ENCODE results near the gene PSPH.
"Not testable (repeated sequence)": the region's sequence is repeated elsewhere in the genome, so short reads cannot be mapped to it uniquely, and the experiment has no call there.

PSPH gene

DNA sequence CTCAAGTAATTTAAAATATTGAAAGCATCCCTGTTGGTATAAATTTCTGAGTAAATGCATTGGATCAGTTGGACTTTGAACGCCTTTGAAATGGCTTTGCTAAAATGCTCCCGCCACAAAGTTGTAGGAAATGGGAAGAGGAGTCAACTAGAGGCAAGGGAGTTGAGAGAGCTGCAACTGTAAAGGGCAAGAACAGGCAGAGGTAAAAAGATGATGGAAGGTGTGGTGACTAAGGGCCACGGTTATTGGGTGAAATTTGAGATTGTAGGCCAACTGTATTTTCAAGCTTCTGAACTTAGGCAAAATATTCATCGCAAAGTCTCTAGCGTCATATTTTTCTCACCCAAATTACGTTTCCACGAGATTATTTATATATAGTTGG, 12.2 kb upstream of the PSPH start:
- in situ Hi-C loops (cut with MboI; ENCODE audit: low sequenced_read_pairs), result no loop called here

GRCh38 chr7:56062382-56062781, 11.1 kb upstream of the PSPH start:
- in situ Hi-C loops (cut with MboI; ENCODE audit: low sequenced_read_pairs), result no loop called here

DNA sequence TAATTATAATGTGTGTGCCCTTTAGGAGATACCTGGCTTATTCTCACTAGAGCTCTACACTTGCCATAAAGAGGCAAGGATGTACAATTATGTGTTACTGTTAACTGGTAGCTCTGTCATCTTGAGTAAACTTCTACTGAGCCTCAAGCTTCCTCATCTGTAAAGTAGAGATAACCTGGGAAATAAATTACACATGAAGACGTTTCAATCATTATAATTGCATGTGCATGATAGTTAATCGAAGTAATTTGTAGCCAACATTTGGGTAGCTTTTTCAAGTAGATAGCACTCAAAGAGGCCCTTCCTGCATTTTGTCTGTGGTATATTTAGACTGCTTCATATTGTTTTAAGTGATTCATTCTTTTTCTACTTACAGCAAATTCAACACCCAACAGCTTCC, 2.7 kb upstream of the PSPH start:
- in situ Hi-C loops (cut with MboI; ENCODE audit: low sequenced_read_pairs), result no loop called here

DNA sequence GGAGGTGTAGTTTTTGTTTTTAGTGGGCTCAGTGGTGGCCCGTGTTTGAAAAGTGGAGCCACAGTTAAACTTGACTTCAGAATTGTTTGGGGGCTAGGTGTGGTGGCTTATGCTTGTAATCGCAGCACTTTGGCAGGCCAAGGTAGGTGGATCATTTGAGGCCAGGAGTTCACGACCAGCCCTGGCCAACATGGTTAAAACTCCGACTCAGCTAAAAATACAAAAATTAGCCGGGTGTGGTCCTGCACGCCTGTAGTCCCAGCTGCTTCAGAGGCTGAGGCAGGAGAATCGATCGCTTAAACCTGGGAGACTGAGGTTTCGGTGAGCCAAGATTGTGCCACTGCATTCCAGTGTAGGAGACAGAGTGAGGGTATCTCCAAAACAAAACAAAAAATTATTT, 2.1 kb upstream of the PSPH start:
- in situ Hi-C loops (cut with MboI; ENCODE audit: low sequenced_read_pairs), result no loop called here

GRCh38 chr7:56051053-56051338, 248 bp downstream of the PSPH start:
- in situ Hi-C loops (cut with MboI; ENCODE audit: low sequenced_read_pairs), result no loop called here

DNA sequence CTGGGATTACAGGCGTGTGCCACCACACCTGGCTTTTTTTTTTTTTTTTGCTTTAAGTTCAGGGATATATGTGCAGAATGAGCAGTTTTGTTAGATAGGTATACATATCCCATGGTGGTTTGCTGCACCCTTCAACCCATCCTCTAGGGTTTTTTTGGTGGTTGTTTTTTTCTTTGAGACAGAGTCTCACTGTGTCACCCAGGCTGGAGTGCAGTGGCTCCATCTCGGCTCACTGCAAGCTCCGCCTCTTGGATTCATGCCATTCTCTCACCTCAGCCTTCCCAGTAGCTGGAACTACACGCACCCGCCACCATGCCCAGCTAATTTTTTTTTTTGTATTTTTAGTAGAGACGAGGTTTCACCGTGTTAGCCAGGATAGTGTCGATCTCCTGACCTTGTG, 2.5 kb downstream of the PSPH start:
- in situ Hi-C loops (cut with MboI; ENCODE audit: low sequenced_read_pairs), result not testable (repeated sequence)

DNA sequence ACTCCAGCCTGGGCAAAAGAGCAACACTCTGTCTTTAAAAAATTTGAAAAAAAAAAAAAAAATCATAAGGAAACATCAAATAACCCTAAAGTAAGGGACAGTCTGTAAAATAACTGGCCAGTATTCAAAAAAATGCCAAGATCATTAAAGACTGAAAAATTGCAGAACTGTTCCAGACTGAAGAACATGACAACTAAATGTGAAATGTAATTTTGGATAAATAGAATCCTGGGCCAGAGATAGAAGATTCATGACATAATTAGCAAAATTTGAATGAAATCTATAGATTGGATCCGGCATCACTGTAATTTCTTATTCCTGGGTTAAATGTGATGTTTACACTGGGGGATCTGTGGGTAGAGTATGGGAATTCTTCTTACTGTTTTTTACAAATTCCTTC, 3.0 kb downstream of the PSPH start:
- in situ Hi-C loops (cut with MboI; ENCODE audit: low sequenced_read_pairs), result no loop called here

DNA sequence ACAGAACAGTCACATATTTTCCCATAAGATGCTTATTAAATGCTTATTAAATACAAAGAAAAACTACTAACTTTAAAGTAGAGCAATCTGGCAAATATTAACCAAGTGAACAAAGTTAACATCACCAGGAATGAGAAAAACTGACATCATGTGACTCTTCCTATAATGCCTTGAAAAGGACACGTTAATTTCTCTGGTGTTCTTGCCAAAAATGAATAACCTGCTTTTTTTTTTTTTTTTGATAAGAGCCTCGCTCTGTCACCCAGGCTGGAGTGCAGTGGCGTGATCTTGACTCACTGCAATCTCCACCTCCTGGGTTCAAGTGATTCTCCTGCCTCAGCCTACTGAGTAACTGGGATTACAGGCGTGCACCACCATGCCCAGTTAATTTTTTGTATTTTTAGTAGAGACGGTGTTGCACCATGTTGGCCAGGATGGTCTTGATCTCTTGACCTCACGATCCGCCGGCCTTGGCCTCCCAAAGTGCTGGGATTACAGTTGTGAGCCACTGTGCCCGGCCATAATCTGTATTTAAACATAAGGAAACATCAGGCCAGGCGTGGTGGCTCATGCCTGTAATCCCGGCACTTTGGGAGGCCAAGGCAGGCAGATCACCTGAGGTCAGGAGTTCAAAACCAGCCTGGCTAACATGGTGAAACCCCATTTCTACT, 3.7 kb downstream of the PSPH start:
- in situ Hi-C loops (cut with MboI; ENCODE audit: low sequenced_read_pairs), result not testable (repeated sequence)

DNA sequence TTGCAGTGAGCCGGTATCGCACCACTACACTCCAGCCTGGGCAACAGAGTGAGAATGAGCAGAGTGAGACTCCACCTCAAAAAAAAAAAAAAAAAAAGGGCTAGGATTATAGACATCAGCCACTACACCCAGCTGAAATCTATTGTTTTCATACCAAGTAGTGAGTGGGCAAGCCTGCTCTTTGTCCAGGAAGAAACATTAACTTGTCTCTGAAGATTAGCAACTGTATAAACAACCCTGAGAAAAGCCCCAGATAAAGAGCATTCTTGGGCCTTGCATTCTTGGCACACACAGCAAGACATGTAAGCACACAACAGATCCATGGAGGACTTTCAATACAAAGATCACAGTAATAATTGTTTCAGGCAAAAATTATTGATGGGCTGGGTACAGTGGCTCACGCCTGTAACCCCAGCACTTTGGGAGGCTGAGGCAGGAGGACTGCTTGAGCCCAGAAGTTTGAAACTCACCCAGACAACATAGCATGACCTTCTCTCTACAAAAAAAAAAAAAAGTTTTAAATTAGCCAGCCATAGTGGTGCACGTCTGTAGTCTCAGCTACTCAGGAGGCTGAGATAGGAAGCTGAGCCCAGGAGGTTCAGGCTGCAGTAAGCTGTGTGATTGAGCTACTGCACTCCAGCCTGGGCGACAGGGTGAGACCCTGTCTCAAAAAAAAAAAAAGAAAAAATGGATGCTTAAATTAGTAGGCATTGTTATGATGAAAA, 4.4 kb downstream of the PSPH start:
- in situ Hi-C loops (cut with MboI; ENCODE audit: low sequenced_read_pairs), result no loop called here

DNA sequence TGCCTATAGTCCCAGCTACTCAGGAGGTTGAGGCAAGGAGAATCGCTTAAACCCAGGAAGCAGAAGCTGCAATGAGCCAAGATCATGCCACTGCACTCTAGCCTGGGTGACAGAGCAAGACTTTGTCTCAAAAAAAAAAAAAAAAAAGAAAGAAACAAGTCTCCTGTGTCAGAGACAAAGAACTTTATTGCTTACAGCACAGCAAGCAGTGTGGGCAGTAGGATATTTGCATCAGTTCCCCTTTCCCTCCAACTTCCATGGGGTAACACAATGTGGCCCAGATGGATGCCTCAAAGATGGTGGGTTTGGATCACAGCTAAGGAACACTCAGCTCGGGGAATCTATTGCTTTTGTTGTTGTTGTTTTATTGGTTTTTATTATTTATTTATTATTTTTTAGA, 5.5 kb downstream of the PSPH start:
- in situ Hi-C loops (cut with MboI; ENCODE audit: low sequenced_read_pairs), result not testable (repeated sequence)

DNA sequence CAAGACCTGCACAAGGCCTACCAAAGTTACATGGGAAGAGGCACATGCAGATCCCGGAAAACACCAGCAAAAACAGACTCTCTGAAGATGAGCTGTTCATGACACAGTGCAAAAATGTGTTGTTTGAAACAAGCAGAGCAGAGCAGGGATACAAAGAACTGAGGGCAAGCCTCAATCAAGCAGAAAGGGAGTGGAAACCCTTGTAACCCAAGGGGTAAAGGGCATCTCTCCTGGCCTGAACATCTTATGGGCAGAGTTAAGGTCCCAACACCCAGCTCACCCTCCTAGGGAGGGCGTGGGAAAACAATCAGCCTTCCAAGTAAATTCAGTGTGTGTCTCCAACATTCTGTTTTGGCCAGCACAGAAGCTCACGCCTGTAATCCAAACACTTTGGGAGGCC, 10.5 kb downstream of the PSPH start:
- in situ Hi-C loops (cut with MboI; ENCODE audit: low sequenced_read_pairs), result no loop called here

- in situ Hi-C loops (cut with MboI; ENCODE audit: low sequenced_read_pairs), result no loop called here
Measured at GRCh38 chr7:56033671-56034432, 17.4 kb downstream of the PSPH start.

GRCh38 chr7:56032578-56032977, 18.7 kb downstream of the PSPH start:
- in situ Hi-C loops (cut with MboI; ENCODE audit: low sequenced_read_pairs), result not testable (repeated sequence)

DNA sequence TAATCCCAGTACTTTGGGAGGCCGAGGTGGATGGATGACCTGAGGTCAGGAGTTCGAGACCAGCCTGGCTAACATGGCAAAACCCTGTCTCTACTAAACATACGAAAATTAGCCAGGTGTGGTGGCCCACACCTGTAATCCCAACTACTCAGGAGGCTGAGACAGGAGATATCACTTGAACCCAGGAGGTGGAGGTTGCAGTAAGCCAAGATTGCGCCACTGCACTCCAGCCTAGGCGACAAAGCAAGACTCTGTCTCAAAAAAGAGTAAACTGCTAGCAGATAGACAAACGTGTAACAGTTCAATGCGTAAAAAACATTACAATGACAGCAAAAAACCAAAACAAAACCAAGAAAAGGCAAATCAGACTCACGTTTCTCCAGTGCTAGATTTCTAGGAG, 19.7 kb downstream of the PSPH start:
- in situ Hi-C loops (cut with MboI; ENCODE audit: low sequenced_read_pairs), result not testable (repeated sequence)

DNA sequence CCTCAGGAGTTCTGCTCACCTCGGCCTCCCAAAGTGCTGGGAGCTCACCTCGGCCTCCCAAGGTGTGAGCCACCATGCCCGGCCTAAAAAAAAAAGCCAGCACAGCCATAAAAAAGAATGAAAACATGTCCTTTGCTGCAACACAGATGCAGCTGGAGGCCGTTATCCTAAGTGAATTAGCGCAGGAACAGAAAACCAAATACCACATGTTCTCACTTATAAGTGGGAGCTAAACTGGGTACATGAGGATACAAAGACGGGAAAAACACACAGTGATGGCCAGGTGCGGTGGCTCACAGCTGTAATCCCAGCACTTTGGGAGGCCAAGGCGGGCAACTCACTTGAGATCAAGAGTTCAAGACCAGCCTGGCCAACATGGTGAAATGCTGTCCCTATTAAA, 20.9 kb downstream of the PSPH start:
- in situ Hi-C loops (cut with MboI; ENCODE audit: low sequenced_read_pairs), result no loop called here

- in situ Hi-C loops (cut with MboI; ENCODE audit: low sequenced_read_pairs), result no loop called here
Measured at GRCh38 chr7:56028942-56029630, 22.2 kb downstream of the PSPH start.

- in situ Hi-C loops (cut with MboI; ENCODE audit: low sequenced_read_pairs), result no loop called here
Measured at GRCh38 chr7:56026538-56026937, 24.7 kb downstream of the PSPH start.

DNA sequence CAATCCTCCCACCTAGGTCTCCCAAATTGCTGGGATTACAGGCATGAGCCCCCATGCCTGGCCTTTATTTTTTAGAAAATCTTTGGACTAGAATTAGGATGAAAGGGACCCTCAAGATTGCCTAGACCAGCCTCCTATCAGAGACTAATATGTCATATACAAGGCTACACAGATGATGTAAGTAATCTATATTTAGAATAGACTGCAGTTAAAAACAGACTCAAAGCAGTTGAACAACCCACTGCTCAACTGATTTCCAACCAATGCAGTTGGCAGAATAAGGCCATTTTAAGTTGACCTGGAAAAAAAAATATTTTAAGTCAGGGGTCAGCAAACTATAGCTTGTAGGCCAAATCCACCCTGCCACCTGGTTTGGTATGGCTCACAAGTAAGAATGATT, 27.7 kb downstream of the PSPH start:
- in situ Hi-C loops (cut with MboI; ENCODE audit: low sequenced_read_pairs), result no loop called here

GRCh38 chr7:56019501-56019900, 31.7 kb downstream of the PSPH start:
- in situ Hi-C loops (cut with MboI; ENCODE audit: low sequenced_read_pairs), result no loop called here

GRCh38 chr7:56017015-56017414, 34.2 kb downstream of the PSPH start:
- in situ Hi-C loops (cut with MboI; ENCODE audit: low sequenced_read_pairs), result not testable (repeated sequence)

- in situ Hi-C loops (cut with MboI; ENCODE audit: low sequenced_read_pairs), result loop anchor here (10.0 kb wide), 1 partner anchor 65 kb away; no protein-coding TSS in a partner anchor
Measured at GRCh38 chr7:56009695-56010094, 41.5 kb downstream of the PSPH start.

GRCh38 chr7:56007891-56008290, 43.4 kb downstream of the PSPH start:
- in situ Hi-C loops (cut with MboI; ENCODE audit: low sequenced_read_pairs), result loop anchor here (10.0 kb wide), 1 partner anchor 67 kb away; no protein-coding TSS in a partner anchor
